WTC11 (cell line): ENCODE data around the gene EVC2. TPM values are rescaled to one million over a fixed set of nuclear protein-coding genes. Genes with fewer than 3 reads are reported as not detected.

Experiments used
- ATAC-seq: fragments of 200-7000 bp; cut with Tn5 transposase; 2 replicates; pipeline ENCODE4 v1.10.0; 2021; ENCODE audit warnings: mild to moderate bottlenecking, moderate library complexity
- CTCF ChIA-PET: fragments of 300-600 bp; sonication (Branson Sonifier 250); formaldehyde crosslinking; loops from one replicate; lab custom pipeline; 2021; ENCODE audit warnings: antibody characterized with exemption; lab: Charles Lee
- POLR2A ChIA-PET: fragments of 350-600 bp; sonication (Branson Sonifier 250); formaldehyde crosslinking; loops from one replicate; lab custom pipeline; 2021; ENCODE audit warnings: antibody characterized with exemption; lab: Charles Lee
- DNase-seq: peaks from one replicate; pipeline ENCODE4 v3.0.0; 2021; ENCODE audit warnings: low spot score
- H3K27ac Mint-ChIP-seq: 2 replicates; pipeline ENCODE4 v1.8.0; 2021; ENCODE audit warnings: mixed read lengths
- H3K27me3 Mint-ChIP-seq: 2 replicates; pipeline ENCODE4 v1.8.0; 2021; ENCODE audit warnings: low read depth, mild to moderate bottlenecking, moderate library complexity, mixed read lengths
- H3K36me3 Mint-ChIP-seq: 2 replicates; pipeline ENCODE4 v1.8.0; 2021; ENCODE audit warnings: mixed read lengths
- H3K4me1 Mint-ChIP-seq: 2 replicates; pipeline ENCODE4 v1.8.0; 2022; ENCODE audit warnings: mixed read lengths
- H3K4me3 Mint-ChIP-seq: 2 replicates; pipeline ENCODE4 v1.8.0; 2021; ENCODE audit warnings: mild to moderate bottlenecking, moderate library complexity, mixed read lengths
- H3K9me3 Mint-ChIP-seq: 2 replicates; pipeline ENCODE4 v1.8.0; 2021; ENCODE audit warnings: mixed read lengths
- AFF4 ChIP-seq: sonication (generic); formaldehyde crosslinking; IDR thresholded peaks from 2 replicates; pipeline ENCODE4 v1.8.1; 2023; ENCODE audit warnings: mild to moderate bottlenecking, missing genetic modification reagents, borderline replicate concordance
- ARID4B ChIP-seq: sonication (generic); formaldehyde crosslinking; IDR thresholded peaks from 2 replicates; pipeline ENCODE4 v1.8.0; 2023; ENCODE audit warnings: missing genetic modification reagents, mild to moderate bottlenecking, borderline replicate concordance
- ATF2 ChIP-seq: sonication (generic); formaldehyde crosslinking; IDR thresholded peaks from 2 replicates; pipeline ENCODE4 v1.8.1; 2022; ENCODE audit warnings: low read depth, missing genetic modification reagents, borderline replicate concordance
- CDX4 ChIP-seq: fragments of 250-450 bp; sonication (Bioruptor Pico); IDR thresholded peaks from 2 replicates; pipeline ENCODE4 v1.9.0; 2021; ENCODE audit warnings: moderate library complexity, mild to moderate bottlenecking, inconsistent platforms, borderline replicate concordance
- CREM ChIP-seq: sonication (generic); formaldehyde crosslinking; IDR thresholded peaks from 2 replicates; pipeline ENCODE4 v1.8.1; 2022; ENCODE audit warnings: mild to moderate bottlenecking, missing genetic modification reagents, moderate library complexity
- CTCF ChIP-seq: fragments of 200-600 bp; IDR thresholded peaks from 2 replicates; pipeline ENCODE4 v1.8.0; 2022; ENCODE audit warnings: antibody characterized with exemption
- ELF4 ChIP-seq: sonication (generic); formaldehyde crosslinking; IDR thresholded peaks from 2 replicates; pipeline ENCODE4 v1.8.1; 2022; ENCODE audit warnings: low read depth, mild to moderate bottlenecking, moderate library complexity, missing genetic modification reagents
- ESRRA ChIP-seq: sonication (generic); formaldehyde crosslinking; IDR thresholded peaks from 2 replicates; pipeline ENCODE4 v1.8.1; 2022; ENCODE audit warnings: mild to moderate bottlenecking, missing genetic modification reagents, borderline replicate concordance
- FOXK1 ChIP-seq: sonication (generic); formaldehyde crosslinking; IDR thresholded peaks from 2 replicates; pipeline ENCODE4 v1.8.0; 2022; ENCODE audit warnings: mild to moderate bottlenecking, moderate library complexity, missing genetic modification reagents
- IRF1 ChIP-seq: sonication (generic); formaldehyde crosslinking; IDR thresholded peaks from 2 replicates; pipeline ENCODE4 v1.8.0; 2023; ENCODE audit warnings: missing genetic modification reagents
- IRF2 ChIP-seq: sonication (generic); formaldehyde crosslinking; IDR thresholded peaks from 2 replicates; pipeline ENCODE4 v1.8.0; 2022; ENCODE audit warnings: low read depth, missing genetic modification reagents, borderline replicate concordance
- PRDM15 ChIP-seq: sonication (generic); formaldehyde crosslinking; IDR thresholded peaks from 2 replicates; pipeline ENCODE4 v1.8.0; 2022; ENCODE audit warnings: missing genetic modification reagents
- SMAD4 ChIP-seq: sonication (generic); formaldehyde crosslinking; IDR thresholded peaks from 2 replicates; pipeline ENCODE4 v1.8.0; 2022; ENCODE audit warnings: mild to moderate bottlenecking, missing genetic modification reagents
- TEAD1 ChIP-seq: sonication (generic); formaldehyde crosslinking; IDR thresholded peaks from 2 replicates; pipeline ENCODE4 v1.8.0; 2022; ENCODE audit warnings: mild to moderate bottlenecking, missing genetic modification reagents
- USF1 ChIP-seq: sonication (generic); formaldehyde crosslinking; IDR thresholded peaks from 2 replicates; pipeline ENCODE4 v1.8.0; 2022; ENCODE audit warnings: mild to moderate bottlenecking, missing genetic modification reagents
- ZNF138 ChIP-seq: sonication (generic); formaldehyde crosslinking; conservative IDR thresholded peaks from 2 replicates; pipeline ENCODE4 v1.8.1; 2022; ENCODE audit warnings: mild to moderate bottlenecking, moderate library complexity, missing genetic modification reagents
- ZNF263 ChIP-seq: sonication (generic); formaldehyde crosslinking; IDR thresholded peaks from 2 replicates; pipeline ENCODE4 v1.8.1; 2022; ENCODE audit warnings: low read depth, mild to moderate bottlenecking, moderate library complexity, missing genetic modification reagents
- ZNF396 ChIP-seq: fragments of 250-450 bp; sonication (Bioruptor Pico); IDR thresholded peaks from 2 replicates; pipeline ENCODE4 v1.8.0; 2021; ENCODE audit warnings: mild to moderate bottlenecking, moderate library complexity, borderline replicate concordance
- total RNA-seq: library from RNA; stranded (reverse); gene quantifications from 3 replicates; pipeline ENCODE4 v1.2.3, GENCODE V29; 2021

Gene EVC2
- total RNA-seq, 1 experiment from 2014 or later: 4.8 TPM

- Mint-ChIP-seq H3K4me1 (no peaks in the 10 kb centered on the region), H3K4me3 (no peak overlapping the region), H3K36me3 (no peaks in the 10 kb centered on the region; the same call in 1 of the 2 replicates), H3K27me3 (no peaks in the 10 kb centered on the region), H3K9me3 (no peaks in the 10 kb centered on the region), H3K27ac (no peak overlapping the region)
- ChIA-PET POLR2A (no interaction called here), CTCF (no interaction called here)
- DNase-seq: no peak
- no peak for ATAC-seq
- TF ChIP-seq TEAD1: no peak
- TF ChIP-seq ZNF263 (CRISPR knock-in tag): no peak
- TF ChIP-seq ZNF396 (CRISPR knock-in tag): no peak
- no peak for TF ChIP-seq CREM
- TF ChIP-seq CTCF: no peak
- no peak for TF ChIP-seq USF1 (CRISPR knock-in tag)
- TF ChIP-seq ARID4B (CRISPR knock-in tag): no peak
- TF ChIP-seq FOXK1: no peak
- no peak for TF ChIP-seq IRF1 (CRISPR knock-in tag)
- no peak for TF ChIP-seq SMAD4 (CRISPR knock-in tag)
These were observed 53.6 kb downstream of the EVC2 start for GRCh38 chr4:5654791-5655190.

- Mint-ChIP-seq H3K4me3 (no peak overlapping the region), H3K27me3 (no peaks in the 10 kb centered on the region), H3K36me3 (no peaks in the 10 kb centered on the region), H3K27ac (no peak overlapping the region), H3K4me1 (no peaks in the 10 kb centered on the region), H3K9me3 (no peaks in the 10 kb centered on the region)
- ATAC-seq: no peak
- no peak for DNase-seq
- POLR2A ChIA-PET: no interaction called here
- CTCF ChIA-PET: no interaction called here
- TF ChIP-seq ZNF138 (CRISPR knock-in tag) (no peak), CREM (no peak), AFF4 (CRISPR knock-in tag) (no peak), CDX4 (CRISPR knock-in tag) (no peak), IRF2 (CRISPR knock-in tag) (no peak), ATF2 (no peak), PRDM15 (no peak), ESRRA (no peak), ELF4 (CRISPR knock-in tag) (no peak)
These were observed 57.3 kb downstream of the EVC2 start for GRCh38 chr4:5651089-5651488.
